Measurements from ENCODE around the gene B3GALT6.

The B3GALT6 gene

GRCh38 chr1:1254667-1254998 is 22.6 kb downstream of the B3GALT6 start:
- H3K27me3 ChIP-seq (ENCODE audit: control insufficient read depth in 5 of 5, insufficient read depth in 4 of 5, low read length in 5 of 5): no peaks in the 10 kb centered on the region
- H3K9ac ChIP-seq (ENCODE audit: low read length in 5 of 5): no peak overlapping the region
- no peak overlapping the region for H3K4me3 ChIP-seq (ENCODE audit: low read depth in 1 of 5, low read length in 5 of 5)
- peaks cover 0 to 59% (median 45%) of the 10 kb centered on the region in 5 donors for H3K36me3 ChIP-seq (ENCODE audit: control insufficient read depth in 5 of 5, insufficient read depth in 5 of 5, low read length in 5 of 5)
- H3K4me1 ChIP-seq (ENCODE audit: control insufficient read depth in 5 of 5, insufficient read depth in 5 of 5, low read length in 5 of 5): peaks cover 0 to 6% (median 0%) of the 10 kb centered on the region in 5 donors
- H3K9me3 ChIP-seq (ENCODE audit: control insufficient read depth in 5 of 5, low read length in 5 of 5): no peaks in the 10 kb centered on the region
- no peak overlapping the region for H3K27ac ChIP-seq (ENCODE audit: low read depth, low read length)

GRCh38 chr1:1255078-1255477 is 23.0 kb downstream of the B3GALT6 start:
- Histone ChIP-seq H3K4me1 (ENCODE audit: control insufficient read depth in 5 of 5, insufficient read depth in 5 of 5, low read length in 5 of 5) (peaks cover 0 to 11% (median 2%) of the 10 kb centered on the region in 5 donors), H3K27ac (ENCODE audit: low read depth, low read length) (no peak overlapping the region), H3K36me3 (ENCODE audit: control insufficient read depth in 5 of 5, insufficient read depth in 5 of 5, low read length in 5 of 5) (peaks cover 0 to 63% (median 49%) of the 10 kb centered on the region in 5 donors), H3K9me3 (ENCODE audit: control insufficient read depth in 5 of 5, low read length in 5 of 5) (no peaks in the 10 kb centered on the region), H3K4me3 (ENCODE audit: low read depth in 1 of 5, low read length in 5 of 5) (no peak overlapping the region), H3K9ac (ENCODE audit: low read length in 5 of 5) (no peak overlapping the region), H3K27me3 (ENCODE audit: control insufficient read depth in 5 of 5, insufficient read depth in 4 of 5, low read length in 5 of 5) (no peaks in the 10 kb centered on the region)

GRCh38 chr1:1255611-1256010 is 23.6 kb downstream of the B3GALT6 start:
- H3K36me3 ChIP-seq (ENCODE audit: control insufficient read depth in 5 of 5, insufficient read depth in 5 of 5, low read length in 5 of 5): peaks cover 0 to 68% (median 54%) of the 10 kb centered on the region in 5 donors
- H3K4me1 ChIP-seq (ENCODE audit: control insufficient read depth in 5 of 5, insufficient read depth in 5 of 5, low read length in 5 of 5): peaks cover 0 to 14% (median 7%) of the 10 kb centered on the region in 5 donors
- H3K27me3 ChIP-seq (ENCODE audit: control insufficient read depth in 5 of 5, insufficient read depth in 4 of 5, low read length in 5 of 5): no peaks in the 10 kb centered on the region
- H3K9ac ChIP-seq (ENCODE audit: low read length in 5 of 5): no peak overlapping the region
- no peak overlapping the region for H3K27ac ChIP-seq (ENCODE audit: low read depth, low read length)
- no peaks in the 10 kb centered on the region for H3K9me3 ChIP-seq (ENCODE audit: control insufficient read depth in 5 of 5, low read length in 5 of 5)
- no peak overlapping the region for H3K4me3 ChIP-seq (ENCODE audit: low read depth in 1 of 5, low read length in 5 of 5)

- Histone ChIP-seq H3K9me3 (ENCODE audit: control insufficient read depth in 5 of 5, low read length in 5 of 5) (no peaks in the 10 kb centered on the region), H3K4me1 (ENCODE audit: control insufficient read depth in 5 of 5, insufficient read depth in 5 of 5, low read length in 5 of 5) (peaks cover 2 to 20% (median 14%) of the 10 kb centered on the region in 5 donors), H3K27ac (ENCODE audit: low read depth, low read length) (no peak overlapping the region), H3K9ac (ENCODE audit: low read length in 5 of 5) (no peak overlapping the region), H3K36me3 (ENCODE audit: control insufficient read depth in 5 of 5, insufficient read depth in 5 of 5, low read length in 5 of 5) (peaks cover 0 to 81% (median 65%) of the 10 kb centered on the region in 5 donors), H3K27me3 (ENCODE audit: control insufficient read depth in 5 of 5, insufficient read depth in 4 of 5, low read length in 5 of 5) (no peaks in the 10 kb centered on the region), H3K4me3 (ENCODE audit: low read depth in 1 of 5, low read length in 5 of 5) (no peak overlapping the region)
Observed at GRCh38 chr1:1256956-1257871, 25.2 kb downstream of the B3GALT6 start.

- Histone ChIP-seq H3K27ac (ENCODE audit: low read depth, low read length) (no peak overlapping the region), H3K36me3 (ENCODE audit: control insufficient read depth in 5 of 5, insufficient read depth in 5 of 5, low read length in 5 of 5) (peaks cover 0 to 78% (median 61%) of the 10 kb centered on the region in 5 donors), H3K9me3 (ENCODE audit: control insufficient read depth in 5 of 5, low read length in 5 of 5) (no peaks in the 10 kb centered on the region), H3K27me3 (ENCODE audit: control insufficient read depth in 5 of 5, insufficient read depth in 4 of 5, low read length in 5 of 5) (no peaks in the 10 kb centered on the region), H3K9ac (ENCODE audit: low read length in 5 of 5) (no peak overlapping the region), H3K4me1 (ENCODE audit: control insufficient read depth in 5 of 5, insufficient read depth in 5 of 5, low read length in 5 of 5) (peaks cover 2 to 35% (median 29%) of the 10 kb centered on the region in 5 donors), H3K4me3 (ENCODE audit: low read depth in 1 of 5, low read length in 5 of 5) (no peak overlapping the region)
Observed at GRCh38 chr1:1259119-1259488, 27.1 kb downstream of the B3GALT6 start.

GRCh38 chr1:1259540-1259939 is 27.5 kb downstream of the B3GALT6 start:
- Histone ChIP-seq H3K9ac (ENCODE audit: low read length in 5 of 5) (no peak overlapping the region), H3K27me3 (ENCODE audit: control insufficient read depth in 5 of 5, insufficient read depth in 4 of 5, low read length in 5 of 5) (no peaks in the 10 kb centered on the region), H3K36me3 (ENCODE audit: control insufficient read depth in 5 of 5, insufficient read depth in 5 of 5, low read length in 5 of 5) (peaks cover 0 to 77% (median 61%) of the 10 kb centered on the region in 5 donors), H3K4me1 (ENCODE audit: control insufficient read depth in 5 of 5, insufficient read depth in 5 of 5, low read length in 5 of 5) (peaks cover 2 to 36% (median 30%) of the 10 kb centered on the region in 5 donors), H3K9me3 (ENCODE audit: control insufficient read depth in 5 of 5, low read length in 5 of 5) (no peaks in the 10 kb centered on the region), H3K4me3 (ENCODE audit: low read depth in 1 of 5, low read length in 5 of 5) (no peak overlapping the region), H3K27ac (ENCODE audit: low read depth, low read length) (no peak overlapping the region)

- Histone ChIP-seq H3K27ac (ENCODE audit: low read depth, low read length) (no peak overlapping the region), H3K9ac (ENCODE audit: low read length in 5 of 5) (no peak overlapping the region), H3K4me3 (ENCODE audit: low read depth in 1 of 5, low read length in 5 of 5) (no peak overlapping the region), H3K36me3 (ENCODE audit: control insufficient read depth in 5 of 5, insufficient read depth in 5 of 5, low read length in 5 of 5) (peaks cover 0 to 76% (median 60%) of the 10 kb centered on the region in 5 donors), H3K9me3 (ENCODE audit: control insufficient read depth in 5 of 5, low read length in 5 of 5) (no peaks in the 10 kb centered on the region), H3K27me3 (ENCODE audit: control insufficient read depth in 5 of 5, insufficient read depth in 4 of 5, low read length in 5 of 5) (no peaks in the 10 kb centered on the region), H3K4me1 (ENCODE audit: control insufficient read depth in 5 of 5, insufficient read depth in 5 of 5, low read length in 5 of 5) (peaks cover 2 to 40% (median 30%) of the 10 kb centered on the region in 5 donors)
Observed at GRCh38 chr1:1259951-1260600, 28.0 kb downstream of the B3GALT6 start.

GRCh38 chr1:1260843-1261560 is 29.0 kb downstream of the B3GALT6 start:
- Histone ChIP-seq H3K27me3 (ENCODE audit: control insufficient read depth in 5 of 5, insufficient read depth in 4 of 5, low read length in 5 of 5) (no peaks in the 10 kb centered on the region), H3K4me3 (ENCODE audit: low read depth in 1 of 5, low read length in 5 of 5) (no peak overlapping the region), H3K4me1 (ENCODE audit: control insufficient read depth in 5 of 5, insufficient read depth in 5 of 5, low read length in 5 of 5) (peaks cover 2 to 46% (median 30%) of the 10 kb centered on the region in 5 donors), H3K27ac (ENCODE audit: low read depth, low read length) (no peak overlapping the region), H3K9ac (ENCODE audit: low read length in 5 of 5) (no peak overlapping the region), H3K9me3 (ENCODE audit: control insufficient read depth in 5 of 5, low read length in 5 of 5) (no peaks in the 10 kb centered on the region), H3K36me3 (ENCODE audit: control insufficient read depth in 5 of 5, insufficient read depth in 5 of 5, low read length in 5 of 5) (peaks cover 0 to 76% (median 57%) of the 10 kb centered on the region in 5 donors)

GRCh38 chr1:1262071-1262470 is 30.0 kb downstream of the B3GALT6 start:
- Histone ChIP-seq H3K4me1 (ENCODE audit: control insufficient read depth in 5 of 5, insufficient read depth in 5 of 5, low read length in 5 of 5) (peaks cover 2 to 46% (median 30%) of the 10 kb centered on the region in 5 donors), H3K27ac (ENCODE audit: low read depth, low read length) (no peak overlapping the region), H3K9ac (ENCODE audit: low read length in 5 of 5) (no peak overlapping the region), H3K9me3 (ENCODE audit: control insufficient read depth in 5 of 5, low read length in 5 of 5) (no peaks in the 10 kb centered on the region), H3K36me3 (ENCODE audit: control insufficient read depth in 5 of 5, insufficient read depth in 5 of 5, low read length in 5 of 5) (peaks cover 0 to 71% (median 53%) of the 10 kb centered on the region in 5 donors), H3K4me3 (ENCODE audit: low read depth in 1 of 5, low read length in 5 of 5) (no peak overlapping the region), H3K27me3 (ENCODE audit: control insufficient read depth in 5 of 5, insufficient read depth in 4 of 5, low read length in 5 of 5) (no peaks in the 10 kb centered on the region)

Measured in subcutaneous abdominal adipose tissue (tissue), 5 donors.